ENCODE results near the gene NCEH1. TPM values are rescaled to one million over a fixed set of nuclear protein-coding genes. Genes with fewer than 3 reads are reported as not detected.

The NCEH1 gene
- 9.6 and 14.8 TPM in 2 replicates for total RNA-seq

GRCh38 chr3:172710664-172711453 lies at the start of gene NCEH1:
TSS of gene NCEH1 (minus strand) at chr3:172711067. CDS start at chr3:172710984, 83 bp downstream.

GRCh38 chr3:172750368-172751174 lies 39.7 kb upstream of the NCEH1 start, which contains the start of gene ECT2:
TSS of gene ECT2 (plus strand) at chr3:172750726. CDS start at chr3:172754531, 3,805 bp downstream.

Other genes with a start within 250 kb of the NCEH1 start
- 36.7 and 53.2 TPM in 2 replicates for gene TNFSF10, start 187.6 kb downstream of the NCEH1 start, total RNA-seq
- 22.3 and 29.5 TPM in 2 replicates for gene ECT2, start 39.7 kb upstream of the NCEH1 start, total RNA-seq